ENCODE results near the gene AGBL3. TPM values are rescaled to one million over a fixed set of nuclear protein-coding genes. Genes with fewer than 3 reads are reported as not detected.
A peak's percentile ranks its signal among the peaks of the same experiment; 100 is the strongest.

The AGBL3 gene
- total RNA-seq, 1 donor from 2014 or later, result 0.58 TPM

DNA sequence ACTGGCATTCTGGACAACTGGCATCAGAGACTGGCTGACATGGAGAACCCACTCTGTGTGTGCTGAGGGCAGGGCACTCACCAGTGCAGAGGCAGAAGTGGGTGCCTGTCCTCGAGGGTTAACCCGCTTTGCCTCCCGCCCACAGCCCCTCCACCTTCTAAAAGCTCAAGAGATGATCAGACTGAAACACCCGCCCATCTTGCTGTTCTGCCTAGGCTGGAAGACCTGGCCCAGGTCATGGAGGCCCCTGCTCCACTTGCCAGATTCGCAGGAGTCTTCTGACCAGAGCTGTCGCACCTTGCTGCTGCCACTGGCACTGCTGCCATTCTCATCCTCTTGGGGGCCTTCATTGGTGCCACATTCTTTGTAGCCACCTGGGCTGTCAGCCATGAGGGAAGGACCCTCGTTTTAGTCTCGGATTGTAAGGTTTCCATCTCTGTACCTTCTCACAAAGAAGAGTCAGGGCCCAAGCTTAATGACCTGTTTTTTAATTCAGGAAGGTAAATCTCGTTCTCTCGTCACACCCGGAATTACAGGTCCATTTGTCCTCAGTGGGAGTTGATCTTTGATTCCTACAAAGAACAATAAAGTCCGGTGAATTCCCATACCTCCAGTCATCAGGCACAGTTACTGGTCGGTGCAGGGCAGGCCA is 182.3 kb downstream of the AGBL3 start:
- no peaks in the 10 kb centered on the region for H3K9me3 ChIP-seq (ENCODE audit: low read depth)
- TF ChIP-seq EZH2phosphoT487 (IDR thresholded peaks at IDR 0.05) (no peak), EZH2 (IDR thresholded peaks at IDR 0.05) (no peak)
- TF ChIP-seq, protein P1, sequence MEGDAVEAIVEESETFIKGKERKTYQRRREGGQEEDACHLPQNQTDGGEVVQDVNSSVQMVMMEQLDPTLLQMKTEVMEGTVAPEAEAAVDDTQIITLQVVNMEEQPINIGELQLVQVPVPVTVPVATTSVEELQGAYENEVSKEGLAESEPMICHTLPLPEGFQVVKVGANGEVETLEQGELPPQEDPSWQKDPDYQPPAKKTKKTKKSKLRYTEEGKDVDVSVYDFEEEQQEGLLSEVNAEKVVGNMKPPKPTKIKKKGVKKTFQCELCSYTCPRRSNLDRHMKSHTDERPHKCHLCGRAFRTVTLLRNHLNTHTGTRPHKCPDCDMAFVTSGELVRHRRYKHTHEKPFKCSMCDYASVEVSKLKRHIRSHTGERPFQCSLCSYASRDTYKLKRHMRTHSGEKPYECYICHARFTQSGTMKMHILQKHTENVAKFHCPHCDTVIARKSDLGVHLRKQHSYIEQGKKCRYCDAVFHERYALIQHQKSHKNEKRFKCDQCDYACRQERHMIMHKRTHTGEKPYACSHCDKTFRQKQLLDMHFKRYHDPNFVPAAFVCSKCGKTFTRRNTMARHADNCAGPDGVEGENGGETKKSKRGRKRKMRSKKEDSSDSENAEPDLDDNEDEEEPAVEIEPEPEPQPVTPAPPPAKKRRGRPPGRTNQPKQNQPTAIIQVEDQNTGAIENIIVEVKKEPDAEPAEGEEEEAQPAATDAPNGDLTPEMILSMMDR (IDR thresholded peaks at IDR 0.05), result no peak
- peaks cover 26% of the 10 kb centered on the region for H3K79me2 ChIP-seq (ENCODE audit: low read depth)
- no peak overlapping the region for H2AFZ ChIP-seq (replicated peaks)
- no peak overlapping the region for H3K27ac ChIP-seq
- peaks cover 17% of the 10 kb centered on the region for H3F3A ChIP-seq (ENCODE audit: low read depth)
- H3K9ac ChIP-seq, result no peak overlapping the region
- Mint-ChIP-seq H3K36me3 (peaks cover 33% of the 10 kb centered on the region), H3K27me3 (ENCODE audit: insufficient read depth, low read depth) (peaks cover 9% of the 10 kb centered on the region), H3K9me3 (no peaks in the 10 kb centered on the region), H3K4me3 (peak overlapping the region; percentile 93), H3K27ac (no peak overlapping the region), H3K4me1 (peaks cover 25% of the 10 kb centered on the region)
- no peaks in the 10 kb centered on the region for H3K27me3 ChIP-seq
- peaks cover 5% of the 10 kb centered on the region for H3K4me1 ChIP-seq
- peak overlapping the region; percentile 70 for H3K4me3 ChIP-seq
- peaks cover 3% of the 10 kb centered on the region for H4K20me1 ChIP-seq (ENCODE audit: low read depth)
- no peaks in the 10 kb centered on the region for H3K36me3 ChIP-seq
- peak overlapping the region; percentile 95 for H3K4me2 ChIP-seq
- DNase-seq (ENCODE audit: low spot score), result no peak

DNA sequence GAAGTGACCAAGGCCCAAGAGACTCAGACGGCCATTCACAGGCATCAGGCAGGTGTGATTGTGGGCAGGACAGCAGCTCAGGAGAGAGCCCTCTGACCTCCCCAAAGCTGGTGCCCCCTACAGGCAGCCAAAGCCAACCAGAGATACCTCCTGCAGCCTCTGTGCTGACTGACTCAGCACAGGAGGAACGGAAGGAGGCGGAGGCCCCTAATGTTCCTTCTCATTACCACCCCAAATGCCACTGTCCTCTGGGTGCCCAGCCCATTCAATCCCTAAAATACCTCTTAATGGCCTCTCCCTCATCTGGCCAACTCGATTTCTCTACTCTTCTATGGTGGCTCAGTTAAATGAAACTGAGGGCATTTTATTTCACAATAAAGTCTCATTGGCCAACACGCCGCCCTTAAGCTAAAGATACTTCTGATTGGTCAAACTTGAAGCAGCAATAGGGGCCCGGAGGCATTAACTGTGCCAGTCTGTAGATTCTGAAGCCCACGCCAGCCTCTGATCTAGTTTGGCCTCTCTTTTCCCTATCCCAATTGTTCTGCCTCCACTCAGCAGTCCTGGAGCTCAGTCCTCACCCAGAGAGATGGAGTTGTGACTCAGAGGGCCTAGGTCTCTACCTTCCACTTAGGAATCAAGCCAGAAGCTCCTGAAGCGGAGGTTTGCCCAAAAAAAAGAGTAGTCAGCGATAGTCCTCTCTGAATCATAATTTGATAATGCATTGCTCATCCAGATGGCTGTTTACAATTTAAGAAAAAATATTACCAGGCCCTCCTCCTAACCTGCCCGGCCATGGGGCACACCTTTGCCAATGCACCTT is 183.0 kb downstream of the AGBL3 start:
- peaks cover 25% of the 10 kb centered on the region for H3K4me1 Mint-ChIP-seq
- TF ChIP-seq, protein P1 (IDR thresholded peaks at IDR 0.05), result peak; percentile 47
- TF ChIP-seq EZH2phosphoT487 (IDR thresholded peaks at IDR 0.05), result no peak
- TF ChIP-seq EZH2 (IDR thresholded peaks at IDR 0.05), result no peak
- Histone ChIP-seq H2AFZ (replicated peaks) (peak overlapping the region; percentile 81), H3K9me3 (ENCODE audit: low read depth) (no peaks in the 10 kb centered on the region), H4K20me1 (ENCODE audit: low read depth) (peaks cover 3% of the 10 kb centered on the region), H3K9ac (peak overlapping the region; percentile 77), H3K4me1 (peaks cover 5% of the 10 kb centered on the region), H3K79me2 (ENCODE audit: low read depth) (peaks cover 26% of the 10 kb centered on the region), H3K4me2 (peak overlapping the region; percentile 95), H3K27ac (peak overlapping the region; percentile 92), H3F3A (ENCODE audit: low read depth) (peaks cover 17% of the 10 kb centered on the region), H3K27me3 (no peaks in the 10 kb centered on the region), H3K4me3 (peak overlapping the region; percentile 70), H3K36me3 (no peaks in the 10 kb centered on the region)
- H3K27me3 Mint-ChIP-seq (ENCODE audit: insufficient read depth, low read depth), result peaks cover 9% of the 10 kb centered on the region
- peak overlapping the region; percentile 93 for H3K4me3 Mint-ChIP-seq
- no peaks in the 10 kb centered on the region for H3K9me3 Mint-ChIP-seq
- peaks cover 26% of the 10 kb centered on the region for H3K36me3 Mint-ChIP-seq
- DNase-seq (ENCODE audit: low spot score), result peak; percentile 46
- peak overlapping the region; percentile 91 for H3K27ac Mint-ChIP-seq

DNA sequence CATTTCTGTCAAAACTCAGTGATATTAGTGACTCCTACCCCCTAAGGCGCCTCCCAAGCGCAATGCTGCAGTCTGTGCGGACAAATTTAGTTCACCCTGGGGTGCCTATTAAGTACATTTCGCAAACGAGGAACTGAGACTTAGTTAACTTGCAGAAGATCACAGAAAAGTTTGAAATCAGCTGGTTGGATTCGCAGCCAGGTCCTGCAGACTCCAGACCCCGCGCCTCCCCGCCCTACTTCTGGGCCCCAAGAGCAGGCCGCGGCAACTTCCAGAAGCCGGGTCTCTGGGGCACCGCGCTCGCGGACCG is 183.6 kb downstream of the AGBL3 start:
- Histone ChIP-seq H4K20me1 (ENCODE audit: low read depth) (peaks cover 3% of the 10 kb centered on the region), H2AFZ (replicated peaks) (peak overlapping the region; percentile 81), H3K9ac (peak overlapping the region; percentile 77), H3K27ac (peak overlapping the region; percentile 92), H3K27me3 (no peaks in the 10 kb centered on the region), H3F3A (ENCODE audit: low read depth) (peaks cover 17% of the 10 kb centered on the region), H3K4me1 (peaks cover 5% of the 10 kb centered on the region), H3K79me2 (ENCODE audit: low read depth) (peaks cover 26% of the 10 kb centered on the region), H3K9me3 (ENCODE audit: low read depth) (no peaks in the 10 kb centered on the region), H3K4me3 (peak overlapping the region; percentile 70), H3K4me2 (peak overlapping the region; percentile 95), H3K36me3 (no peaks in the 10 kb centered on the region)
- Mint-ChIP-seq H3K27me3 (ENCODE audit: insufficient read depth, low read depth) (peaks cover 9% of the 10 kb centered on the region), H3K4me3 (peak overlapping the region; percentile 93), H3K36me3 (peaks cover 25% of the 10 kb centered on the region), H3K27ac (peak overlapping the region; percentile 91), H3K9me3 (no peaks in the 10 kb centered on the region), H3K4me1 (peaks cover 25% of the 10 kb centered on the region)
- DNase-seq (ENCODE audit: low spot score), result no peak
- TF ChIP-seq EZH2phosphoT487 (IDR thresholded peaks at IDR 0.05) (no peak), EZH2 (IDR thresholded peaks at IDR 0.05) (no peak)
- TF ChIP-seq, protein P1 (IDR thresholded peaks at IDR 0.05), result no peak
